OCI-LY1 (cell line): Measurements from ENCODE around the gene SMCO1.
"Not testable (repeated sequence)": the region's sequence is repeated elsewhere in the genome, so short reads cannot be mapped to it uniquely, and the experiment has no call there.

Source experiments
- H2AFZ ChIP-seq: fragments of 200-600 bp; sonication (generic), shearing (Covaris generic); 2 replicates; pipeline ENCODE4 v1.6.0; 2014; ENCODE audit warnings: antibody characterized with exemption, mild to moderate bottlenecking, low read length
- H3F3A ChIP-seq: fragments of 200-600 bp; sonication (generic), shearing (Covaris generic); 2 replicates; pipeline ENCODE4 v1.6.0; 2014; ENCODE audit warnings: mild to moderate bottlenecking, antibody characterized with exemption, low read length, moderate library complexity; ENCODE audit not compliant: insufficient read depth
- H3K27ac ChIP-seq: fragments of 200-600 bp; sonication (generic); 2 replicates; pipeline ENCODE4 v1.5.1; 2014; ENCODE audit warnings: low read length, mixed run types, mild to moderate bottlenecking, low read depth; ENCODE audit not compliant: poor library complexity, severe bottlenecking
- H3K27me3 ChIP-seq: fragments of 200-600 bp; sonication (generic); 2 replicates; pipeline ENCODE4 v1.6.0; 2014; ENCODE audit warnings: antibody characterized with exemption, mild to moderate bottlenecking, low read length, moderate library complexity; ENCODE audit not compliant: insufficient read depth
- H3K36me3 ChIP-seq: fragments of 200-600 bp; sonication (generic); 2 replicates; pipeline ENCODE4 v1.6.1; 2014; ENCODE audit warnings: mild to moderate bottlenecking, antibody characterized with exemption, low read length, moderate library complexity, mixed read lengths; ENCODE audit not compliant: insufficient read depth
- H3K4me1 ChIP-seq: fragments of 200-600 bp; sonication (generic); 2 replicates; pipeline ENCODE4 v1.5.1; 2014; ENCODE audit warnings: mild to moderate bottlenecking, low read length, moderate library complexity; ENCODE audit not compliant: insufficient read depth, severe bottlenecking
- H3K4me2 ChIP-seq: fragments of 200-600 bp; sonication (generic), shearing (Covaris generic); 2 replicates; pipeline ENCODE4 v1.6.1; 2014; ENCODE audit warnings: low read length
- H3K4me3 ChIP-seq: fragments of 200-600 bp; sonication (generic); 2 replicates; pipeline ENCODE4 v1.5.1; 2014; ENCODE audit warnings: low read length, low read depth, mild to moderate bottlenecking, mixed read lengths; ENCODE audit not compliant: poor library complexity, severe bottlenecking
- H3K79me2 ChIP-seq: fragments of 200-600 bp; shearing (Covaris generic); 2 replicates; pipeline ENCODE4 v1.6.1; 2016; ENCODE audit warnings: mixed run types, low read length, mixed read lengths; ENCODE audit not compliant: insufficient read depth
- H3K9ac ChIP-seq: fragments of 200-600 bp; sonication (generic), shearing (Covaris generic); 2 replicates; pipeline ENCODE4 v1.6.1; 2014; ENCODE audit warnings: mild to moderate bottlenecking, low read length, mixed read lengths
- H3K9me2 ChIP-seq: fragments of 200-600 bp; sonication (generic), shearing (Covaris generic); 2 replicates; pipeline ENCODE4 v1.6.1; 2014; ENCODE audit warnings: low read depth, mild to moderate bottlenecking, low read length, mixed read lengths
- H3K9me3 ChIP-seq: fragments of 200-600 bp; shearing (Covaris generic); 2 replicates; pipeline ENCODE4 v1.6.1; 2014; ENCODE audit warnings: low read length, mixed read lengths
- H4K20me1 ChIP-seq: fragments of 200-600 bp; sonication (generic), shearing (Covaris generic); 2 replicates; pipeline ENCODE4 v1.6.0; 2016; ENCODE audit warnings: mild to moderate bottlenecking, low read length; ENCODE audit not compliant: insufficient read depth
- EZH2 ChIP-seq: fragments of 200-600 bp; sonication (generic), shearing (Covaris generic); IDR thresholded peaks from 2 replicates; pipeline ENCODE4 v1.8.0; 2017; ENCODE audit warnings: borderline replicate concordance, mixed run types, mild to moderate bottlenecking, antibody characterized with exemption, low read length, moderate library complexity, mixed read lengths
- TF ChIP-seq, protein P1 (sequence below): fragments of 200-600 bp; sonication (generic), shearing (Covaris generic); IDR thresholded peaks from 2 replicates; pipeline ENCODE4 v1.5.1; 2017; ENCODE audit warnings: mild to moderate bottlenecking, antibody characterized with exemption, low read length, moderate library complexity, mixed read lengths

SMCO1 gene

DNA sequence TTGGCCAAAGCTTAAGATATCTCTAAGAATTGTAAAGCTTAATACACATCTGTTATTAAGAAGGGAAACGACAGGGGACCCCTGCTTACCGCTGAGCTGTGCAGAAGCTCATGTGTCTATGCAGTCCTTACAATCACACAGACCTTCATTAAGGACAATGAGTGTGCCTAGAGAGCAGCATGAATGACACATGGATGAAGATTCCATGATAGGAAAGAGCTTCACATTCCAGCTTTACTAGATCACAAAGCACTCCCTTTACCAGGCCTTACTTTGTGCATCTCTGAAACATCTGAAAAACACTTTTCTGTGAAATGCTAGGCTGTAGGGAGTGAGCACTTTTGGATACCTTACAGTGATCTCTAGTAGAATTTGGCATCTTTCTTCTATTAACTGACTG is 43.6 kb downstream of the SMCO1 start:
- Histone ChIP-seq H3K79me2 (no peaks in the 10 kb centered on the region), H2AFZ (no peak overlapping the region), H4K20me1 (no peaks in the 10 kb centered on the region), H3K9ac (no peak overlapping the region), H3K4me2 (no peak overlapping the region), H3K4me3 (no peak overlapping the region), H3F3A (no peaks in the 10 kb centered on the region), H3K9me3 (no peaks in the 10 kb centered on the region), H3K27me3 (no peaks in the 10 kb centered on the region), H3K9me2 (no peaks in the 10 kb centered on the region), H3K4me1 (no peaks in the 10 kb centered on the region), H3K36me3 (peaks cover 81% of the 10 kb centered on the region), H3K27ac (no peak overlapping the region)
- TF ChIP-seq EZH2 = no peak
- TF ChIP-seq, protein P1, sequence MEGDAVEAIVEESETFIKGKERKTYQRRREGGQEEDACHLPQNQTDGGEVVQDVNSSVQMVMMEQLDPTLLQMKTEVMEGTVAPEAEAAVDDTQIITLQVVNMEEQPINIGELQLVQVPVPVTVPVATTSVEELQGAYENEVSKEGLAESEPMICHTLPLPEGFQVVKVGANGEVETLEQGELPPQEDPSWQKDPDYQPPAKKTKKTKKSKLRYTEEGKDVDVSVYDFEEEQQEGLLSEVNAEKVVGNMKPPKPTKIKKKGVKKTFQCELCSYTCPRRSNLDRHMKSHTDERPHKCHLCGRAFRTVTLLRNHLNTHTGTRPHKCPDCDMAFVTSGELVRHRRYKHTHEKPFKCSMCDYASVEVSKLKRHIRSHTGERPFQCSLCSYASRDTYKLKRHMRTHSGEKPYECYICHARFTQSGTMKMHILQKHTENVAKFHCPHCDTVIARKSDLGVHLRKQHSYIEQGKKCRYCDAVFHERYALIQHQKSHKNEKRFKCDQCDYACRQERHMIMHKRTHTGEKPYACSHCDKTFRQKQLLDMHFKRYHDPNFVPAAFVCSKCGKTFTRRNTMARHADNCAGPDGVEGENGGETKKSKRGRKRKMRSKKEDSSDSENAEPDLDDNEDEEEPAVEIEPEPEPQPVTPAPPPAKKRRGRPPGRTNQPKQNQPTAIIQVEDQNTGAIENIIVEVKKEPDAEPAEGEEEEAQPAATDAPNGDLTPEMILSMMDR = no peak

- H3K4me1 ChIP-seq, H3F3A ChIP-seq, H3K4me2 ChIP-seq, H3K4me3 ChIP-seq, H3K9me2 ChIP-seq, H3K27me3 ChIP-seq, H2AFZ ChIP-seq, H3K27ac ChIP-seq, H4K20me1 ChIP-seq, H3K9me3 ChIP-seq, H3K9ac ChIP-seq, H3K79me2 ChIP-seq: not testable (repeated sequence)
- peaks cover 72% of the 10 kb centered on the region for H3K36me3 ChIP-seq
Measured at GRCh38 chr3:196470182-196470581, 45.0 kb downstream of the SMCO1 start.

DNA sequence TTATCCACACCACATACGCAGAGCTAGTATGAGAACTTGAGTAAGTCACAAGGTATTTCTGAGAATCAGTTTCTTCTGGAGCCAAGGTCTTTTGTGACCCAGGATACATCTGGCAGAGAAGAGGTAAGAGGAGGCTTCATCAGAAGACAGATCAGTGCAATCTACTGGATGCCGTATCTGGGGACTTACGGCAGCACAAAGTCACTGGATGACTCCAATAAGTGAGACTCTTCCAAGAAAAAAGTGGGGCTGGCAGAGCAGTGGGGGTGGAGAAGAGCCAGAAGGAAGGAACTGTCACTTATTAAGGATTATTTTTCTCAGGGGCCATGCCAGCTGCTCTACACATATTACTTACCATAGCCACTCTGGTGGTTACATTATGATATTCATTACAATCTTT is 51.3 kb downstream of the SMCO1 start:
- H4K20me1 ChIP-seq = no peaks in the 10 kb centered on the region
- H3K79me2 ChIP-seq = no peaks in the 10 kb centered on the region
- H3K27ac ChIP-seq = no peak overlapping the region
- no peak overlapping the region for H3K9ac ChIP-seq
- H3K4me2 ChIP-seq = no peak overlapping the region
- H3F3A ChIP-seq = no peaks in the 10 kb centered on the region
- TF ChIP-seq, protein P1 = no peak
- no peak for TF ChIP-seq EZH2
- H2AFZ ChIP-seq = no peak overlapping the region
- no peaks in the 10 kb centered on the region for H3K9me2 ChIP-seq
- no peaks in the 10 kb centered on the region for H3K9me3 ChIP-seq
- no peaks in the 10 kb centered on the region for H3K27me3 ChIP-seq
- H3K4me3 ChIP-seq = no peak overlapping the region
- peaks cover 13% of the 10 kb centered on the region for H3K36me3 ChIP-seq
- H3K4me1 ChIP-seq = no peaks in the 10 kb centered on the region

- no peak for TF ChIP-seq EZH2
- TF ChIP-seq, protein P1 = no peak
- Histone ChIP-seq H2AFZ (no peak overlapping the region), H3K27ac (no peak overlapping the region), H3K9me2 (no peaks in the 10 kb centered on the region), H3K9ac (no peak overlapping the region), H3F3A (no peaks in the 10 kb centered on the region), H3K4me2 (no peak overlapping the region), H3K79me2 (no peaks in the 10 kb centered on the region), H3K27me3 (no peaks in the 10 kb centered on the region), H3K4me3 (no peak overlapping the region), H3K36me3 (peaks cover 10% of the 10 kb centered on the region), H4K20me1 (no peaks in the 10 kb centered on the region), H3K4me1 (no peaks in the 10 kb centered on the region), H3K9me3 (no peaks in the 10 kb centered on the region)
Measured at GRCh38 chr3:196463478-196463756, 51.7 kb downstream of the SMCO1 start.

DNA sequence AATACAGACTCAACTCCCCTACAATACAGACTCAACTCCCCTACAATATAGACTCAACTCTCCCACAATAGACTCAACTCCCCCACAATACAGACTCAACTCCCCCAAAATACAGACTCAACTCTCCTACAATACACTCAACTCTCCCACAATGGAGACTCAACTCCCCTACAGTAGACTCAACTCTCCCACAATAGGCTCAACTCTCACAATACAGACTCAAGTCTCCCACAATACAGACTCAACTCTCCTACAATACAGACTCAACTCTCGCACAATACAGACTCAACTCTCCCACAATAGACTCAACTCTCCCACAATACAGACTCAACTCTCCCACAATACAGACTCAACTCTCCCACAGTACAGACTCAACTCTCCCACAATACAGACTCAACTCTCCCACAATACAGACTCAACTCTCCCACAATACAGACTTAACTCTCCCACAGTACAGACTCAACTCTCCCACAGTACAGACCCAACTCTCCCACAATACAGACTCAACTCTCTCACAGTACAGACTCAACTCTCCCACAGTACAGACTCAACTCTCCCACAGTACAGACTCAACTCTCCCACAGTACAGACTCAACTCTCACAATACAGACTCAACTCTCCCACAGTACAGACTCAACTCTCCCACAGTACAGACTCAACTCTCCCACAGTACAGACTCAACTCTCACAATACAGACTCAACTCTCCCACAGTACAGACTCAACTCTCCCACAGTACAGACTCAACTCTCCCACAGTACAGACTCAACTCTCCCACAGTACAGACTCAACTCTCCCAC is 52.3 kb downstream of the SMCO1 start:
- not testable (repeated sequence) for H3K4me3 ChIP-seq, H4K20me1 ChIP-seq, H3K9me3 ChIP-seq, H3F3A ChIP-seq, H3K27me3 ChIP-seq, H3K9ac ChIP-seq, H3K79me2 ChIP-seq, H3K36me3 ChIP-seq, H3K4me1 ChIP-seq, H3K4me2 ChIP-seq, H3K27ac ChIP-seq, H3K9me2 ChIP-seq, H2AFZ ChIP-seq
